HL-60 (cell line): ENCODE measurements around the gene CAMTA1.

Experiments used
- DNase-seq, 2 experiments: peaks; one replicate each; pipeline ENCODE4 v3.0.0-alpha.2; 2010 to 2020; ENCODE audit warnings: low read depth in 1 of 2, low spot score in 1 of 2
- H3K27ac ChIP-seq: fragments of 250-450 bp; sonication (Bioruptor Pico); replicated peaks from 2 replicates; pipeline ENCODE4 v1.5.1; 2020; ENCODE audit warnings: mild to moderate bottlenecking, moderate library complexity
- H3K27me3 ChIP-seq: fragments of 250-450 bp; sonication (Bioruptor Pico); 2 replicates; pipeline ENCODE4 v1.5.1; 2021; ENCODE audit warnings: mild to moderate bottlenecking, moderate library complexity; ENCODE audit not compliant: insufficient read depth, poor library complexity, severe bottlenecking
- H3K4me3 ChIP-seq: replicated peaks from 2 replicates; pipeline ENCODE4 v1.5.1; 2011; ENCODE audit warnings: mild to moderate bottlenecking, control low read depth, low read length; ENCODE audit not compliant: insufficient read depth
- GABPA ChIP-seq: IDR thresholded peaks from 2 replicates; pipeline ENCODE4 v1.6.1; 2012; ENCODE audit warnings: low read depth
- POLR2AphosphoS5 ChIP-seq: IDR thresholded peaks from 2 replicates; pipeline ENCODE4 v1.6.1; 2012; ENCODE audit warnings: low read depth
- REST ChIP-seq: IDR thresholded peaks from 2 replicates; pipeline ENCODE4 v1.6.1; 2012; ENCODE audit warnings: low read depth; ENCODE audit not compliant: insufficient replicate concordance
- SPI1 ChIP-seq: IDR thresholded peaks from 2 replicates; pipeline ENCODE4 v1.6.1; 2012; ENCODE audit warnings: low read depth, mild to moderate bottlenecking, borderline replicate concordance
- TF ChIP-seq, protein P1 (sequence below): IDR thresholded peaks from one replicate; pipeline ENCODE4 v1.5.1; 2011; ENCODE audit warnings: low read length, control low read depth, inconsistent platforms; ENCODE audit not compliant: insufficient read depth

Gene CAMTA1

DNA sequence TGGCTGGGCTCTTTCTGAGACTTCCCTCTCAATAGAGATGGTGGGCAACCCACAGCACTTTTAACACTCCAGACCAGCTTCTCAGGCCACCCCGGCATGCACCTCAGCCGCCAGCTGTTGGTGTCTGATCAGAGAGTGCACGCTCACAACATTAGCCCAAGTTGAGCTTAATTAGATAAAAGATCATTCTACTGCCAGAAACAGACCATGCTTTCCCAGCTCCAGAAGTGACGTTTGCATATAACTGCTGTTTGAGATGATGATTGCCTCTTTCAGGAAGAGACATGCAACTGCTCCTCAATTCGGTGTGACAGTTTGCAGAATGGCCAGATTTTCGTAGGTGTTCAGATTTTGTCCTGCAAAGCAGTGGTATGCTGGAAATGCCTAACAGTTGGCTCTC lies 700.6 kb downstream of the CAMTA1 start:
- TF ChIP-seq SPI1: no peak
- TF ChIP-seq REST: no peak
- TF ChIP-seq GABPA: no peak
- TF ChIP-seq, protein P1, sequence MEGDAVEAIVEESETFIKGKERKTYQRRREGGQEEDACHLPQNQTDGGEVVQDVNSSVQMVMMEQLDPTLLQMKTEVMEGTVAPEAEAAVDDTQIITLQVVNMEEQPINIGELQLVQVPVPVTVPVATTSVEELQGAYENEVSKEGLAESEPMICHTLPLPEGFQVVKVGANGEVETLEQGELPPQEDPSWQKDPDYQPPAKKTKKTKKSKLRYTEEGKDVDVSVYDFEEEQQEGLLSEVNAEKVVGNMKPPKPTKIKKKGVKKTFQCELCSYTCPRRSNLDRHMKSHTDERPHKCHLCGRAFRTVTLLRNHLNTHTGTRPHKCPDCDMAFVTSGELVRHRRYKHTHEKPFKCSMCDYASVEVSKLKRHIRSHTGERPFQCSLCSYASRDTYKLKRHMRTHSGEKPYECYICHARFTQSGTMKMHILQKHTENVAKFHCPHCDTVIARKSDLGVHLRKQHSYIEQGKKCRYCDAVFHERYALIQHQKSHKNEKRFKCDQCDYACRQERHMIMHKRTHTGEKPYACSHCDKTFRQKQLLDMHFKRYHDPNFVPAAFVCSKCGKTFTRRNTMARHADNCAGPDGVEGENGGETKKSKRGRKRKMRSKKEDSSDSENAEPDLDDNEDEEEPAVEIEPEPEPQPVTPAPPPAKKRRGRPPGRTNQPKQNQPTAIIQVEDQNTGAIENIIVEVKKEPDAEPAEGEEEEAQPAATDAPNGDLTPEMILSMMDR: no peak
- no peak for TF ChIP-seq POLR2AphosphoS5
- no peak for DNase-seq
- no peak overlapping the region for H3K27ac ChIP-seq
- H3K27me3 ChIP-seq: peaks cover 4% of the 10 kb centered on the region
- H3K4me3 ChIP-seq: no peak overlapping the region

GRCh38 chr1:7487766-7488474 lies 702.7 kb downstream of the CAMTA1 start:
- Histone ChIP-seq H3K4me3 (no peak overlapping the region), H3K27me3 (no peaks in the 10 kb centered on the region), H3K27ac (no peak overlapping the region)
- TF ChIP-seq POLR2AphosphoS5: no peak
- TF ChIP-seq SPI1: no peak
- TF ChIP-seq, protein P1: no peak
- no peak for TF ChIP-seq REST
- no peak for TF ChIP-seq GABPA
- no peak for DNase-seq

DNA sequence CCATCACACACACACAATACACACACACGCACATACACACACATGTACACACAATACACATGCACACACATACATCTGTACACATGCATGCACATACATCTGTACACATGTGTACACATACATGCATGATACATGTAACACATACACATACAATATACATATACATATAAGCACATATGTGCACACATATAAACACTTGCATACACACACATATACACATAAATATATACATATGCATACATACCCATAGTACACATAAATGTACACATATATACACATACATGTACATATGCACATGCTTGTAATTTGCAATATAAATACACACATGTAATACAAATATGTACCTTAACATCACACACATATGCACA lies 703.2 kb downstream of the CAMTA1 start:
- no peak overlapping the region for H3K27ac ChIP-seq
- H3K27me3 ChIP-seq: no peaks in the 10 kb centered on the region
- no peak for DNase-seq
- TF ChIP-seq GABPA (no peak), SPI1 (no peak), REST (no peak), POLR2AphosphoS5 (no peak)
- TF ChIP-seq, protein P1: no peak
- no peak overlapping the region for H3K4me3 ChIP-seq
